Superior temporal gyrus (tissue), 1 donor: ENCODE data around the gene ATXN10.
"Not testable (repeated sequence)": the region's sequence is repeated elsewhere in the genome, so short reads cannot be mapped to it uniquely, and the experiment has no call there.

Experiments
- DNase-seq: peaks from one replicate; pipeline ENCODE4 v3.0.0-alpha.2; 2016; ENCODE audit errors: extremely low spot score

Gene ATXN10

GRCh38 chr22:45678961-45679912, 7.6 kb downstream of the ATXN10 start:
- peak; percentile 73 for DNase-seq

- DNase-seq = no peak
These were observed 9.5 kb downstream of the ATXN10 start for GRCh38 chr22:45680932-45681700.

GRCh38 chr22:45682064-45682463, 10.4 kb downstream of the ATXN10 start:
- DNase-seq = no peak

- DNase-seq = not testable (repeated sequence)
These were observed 11.1 kb downstream of the ATXN10 start for GRCh38 chr22:45682773-45683172.

- no peak for DNase-seq
These were observed 11.6 kb downstream of the ATXN10 start for GRCh38 chr22:45683248-45683647.

- no peak for DNase-seq
These were observed 12.0 kb downstream of the ATXN10 start for GRCh38 chr22:45683680-45684079.

- no peak for DNase-seq
These were observed 12.5 kb downstream of the ATXN10 start for GRCh38 chr22:45684169-45684568.

- DNase-seq = no peak
These were observed 13.3 kb downstream of the ATXN10 start for GRCh38 chr22:45684752-45685574.

- no peak for DNase-seq
These were observed 14.4 kb downstream of the ATXN10 start for GRCh38 chr22:45686004-45686403.

GRCh38 chr22:45686836-45687235, 15.2 kb downstream of the ATXN10 start:
- DNase-seq = no peak

- no peak for DNase-seq
These were observed 17.0 kb downstream of the ATXN10 start for GRCh38 chr22:45688600-45689080.

GRCh38 chr22:45689211-45689610, 17.6 kb downstream of the ATXN10 start:
- no peak for DNase-seq

- DNase-seq = no peak
These were observed 18.4 kb downstream of the ATXN10 start for GRCh38 chr22:45690008-45690407.

GRCh38 chr22:45692549-45692948, 20.9 kb downstream of the ATXN10 start:
- DNase-seq = no peak

GRCh38 chr22:45693835-45694234, 22.2 kb downstream of the ATXN10 start:
- no peak for DNase-seq

- no peak for DNase-seq
These were observed 24.6 kb downstream of the ATXN10 start for GRCh38 chr22:45696227-45696626.

- DNase-seq = no peak
These were observed 26.5 kb downstream of the ATXN10 start for GRCh38 chr22:45698094-45698493.

- no peak for DNase-seq
These were observed 31.3 kb downstream of the ATXN10 start for GRCh38 chr22:45702981-45703380.

GRCh38 chr22:45703758-45704157, 32.1 kb downstream of the ATXN10 start:
- no peak for DNase-seq

GRCh38 chr22:45704648-45705047, 33.0 kb downstream of the ATXN10 start:
- no peak for DNase-seq

- no peak for DNase-seq
These were observed 36.0 kb downstream of the ATXN10 start for GRCh38 chr22:45707605-45708004.

- no peak for DNase-seq
These were observed 36.5 kb downstream of the ATXN10 start for GRCh38 chr22:45708145-45708544.
